ENCODE measurements around the gene OSBPL9.

- no peak for TF ChIP-seq CTCF (conservative IDR thresholded peaks at IDR 0.05)
- no peak for TF ChIP-seq EZH2 (IDR thresholded peaks at IDR 0.05; ENCODE audit: low read depth)
Observed at GRCh38 chr1:51741121-51741681, 124.3 kb downstream of the OSBPL9 start.
